Islet precursor cell (in vitro differentiated cells): ENCODE results near the gene BBOX1.
"Not testable (repeated sequence)": the region's sequence is repeated elsewhere in the genome, so short reads cannot be mapped to it uniquely, and the experiment has no call there.

Experiments used
- DNase-seq: peaks from one replicate; pipeline ENCODE4 v3.0.0-alpha.2; 2018

The BBOX1 gene

DNA sequence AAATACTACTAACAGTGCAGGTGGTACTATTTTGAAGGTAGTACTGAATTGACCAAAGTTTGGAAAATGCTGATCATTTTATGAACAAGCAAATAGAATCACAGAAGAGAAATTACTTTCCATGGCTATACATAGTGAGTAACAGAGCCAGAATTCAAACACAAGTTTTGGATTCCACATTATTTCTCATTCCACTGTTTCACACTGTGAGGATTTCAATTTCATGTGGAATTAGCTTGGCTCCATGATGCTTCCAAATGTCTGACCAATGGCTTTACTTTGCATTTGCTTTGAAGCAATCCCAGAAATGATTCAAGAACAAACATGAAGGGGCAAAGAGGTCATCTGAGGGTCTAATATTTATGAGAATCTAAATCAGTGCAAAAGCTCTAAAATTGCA is 98.1 kb downstream of the BBOX1 start:
- DNase-seq = no peak

GRCh38 chr11:27139742-27140367 is 99.2 kb downstream of the BBOX1 start:
- no peak for DNase-seq

DNA sequence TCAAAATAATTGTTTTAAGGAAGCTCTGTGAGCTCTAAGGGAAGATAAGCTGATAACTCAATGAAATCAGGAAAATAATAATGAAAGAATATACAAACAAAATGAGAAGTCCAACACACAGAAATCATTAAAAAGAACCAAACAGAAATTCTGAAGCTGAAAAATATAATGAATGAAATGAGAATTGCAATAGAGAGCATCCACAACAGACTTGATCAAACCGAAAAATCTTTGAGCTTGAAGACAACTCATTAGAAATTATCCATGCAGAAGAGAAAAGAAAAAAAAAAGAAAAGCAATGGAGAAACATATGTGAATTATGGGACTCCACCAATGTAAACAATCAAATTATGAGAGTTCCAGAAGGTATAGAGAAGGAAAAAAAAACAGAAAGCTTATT is 101.0 kb downstream of the BBOX1 start:
- DNase-seq = no peak

DNA sequence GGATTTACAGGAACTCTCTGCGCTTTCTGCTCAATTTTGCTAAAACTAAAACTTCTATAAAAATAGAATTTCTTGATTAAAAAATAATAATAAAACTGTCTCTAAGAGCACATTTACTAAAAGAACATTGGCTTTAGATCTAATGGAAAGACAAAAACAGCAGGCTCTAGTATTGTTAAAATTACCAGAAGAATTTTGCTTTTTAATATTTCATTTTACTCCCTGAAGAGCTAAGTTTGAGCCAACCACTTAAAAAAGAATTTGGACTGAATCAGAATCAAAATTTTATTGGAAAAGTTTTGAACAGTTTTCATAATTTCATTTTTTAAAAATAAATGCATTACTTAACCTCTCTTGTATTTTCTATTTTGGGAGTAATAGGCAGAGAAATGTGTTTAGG is 107.3 kb downstream of the BBOX1 start:
- DNase-seq = no peak

- no peak for DNase-seq
Observed at GRCh38 chr11:27148506-27148905, 107.9 kb downstream of the BBOX1 start.

GRCh38 chr11:27150098-27150497 is 109.5 kb downstream of the BBOX1 start:
- DNase-seq = no peak

DNA sequence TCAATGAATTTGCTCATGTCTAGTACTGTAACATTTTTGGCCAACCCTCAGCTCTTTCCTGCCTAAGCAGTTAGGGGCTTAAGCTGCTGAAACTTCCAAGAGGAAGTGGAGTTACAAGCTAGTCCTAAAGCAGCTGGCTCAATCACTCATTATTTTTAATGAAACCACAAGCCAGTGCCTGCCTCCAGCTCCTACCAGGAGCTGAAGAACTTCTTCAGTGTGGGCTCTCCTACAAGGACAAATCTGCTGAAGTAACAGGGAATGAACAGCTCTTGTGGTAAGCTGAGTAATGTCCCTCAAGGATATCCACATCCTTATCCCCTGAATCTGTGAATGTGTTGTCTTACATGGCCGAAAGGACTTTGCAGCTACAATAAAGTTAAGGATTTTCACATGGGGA is 112.5 kb downstream of the BBOX1 start:
- DNase-seq = no peak

- peak; percentile 59 for DNase-seq
Observed at GRCh38 chr11:27158456-27159334, 118.1 kb downstream of the BBOX1 start.

DNA sequence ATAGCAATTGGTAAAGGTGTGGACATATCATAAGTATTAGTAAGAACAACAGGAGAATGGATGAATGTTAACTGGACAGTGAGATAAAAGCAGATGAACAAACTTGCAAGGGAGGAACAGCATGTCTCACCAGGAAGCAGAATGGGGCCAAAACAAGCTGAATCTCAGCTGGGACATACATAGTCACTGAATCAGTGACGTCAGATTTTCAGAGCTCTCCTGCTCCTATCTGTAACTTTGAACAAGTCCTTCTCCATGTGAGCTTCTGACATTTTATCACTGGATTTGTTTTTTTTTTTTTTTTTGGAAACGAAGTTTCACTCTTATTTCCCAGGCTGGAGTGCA is 118.7 kb downstream of the BBOX1 start:
- no peak for DNase-seq

DNA sequence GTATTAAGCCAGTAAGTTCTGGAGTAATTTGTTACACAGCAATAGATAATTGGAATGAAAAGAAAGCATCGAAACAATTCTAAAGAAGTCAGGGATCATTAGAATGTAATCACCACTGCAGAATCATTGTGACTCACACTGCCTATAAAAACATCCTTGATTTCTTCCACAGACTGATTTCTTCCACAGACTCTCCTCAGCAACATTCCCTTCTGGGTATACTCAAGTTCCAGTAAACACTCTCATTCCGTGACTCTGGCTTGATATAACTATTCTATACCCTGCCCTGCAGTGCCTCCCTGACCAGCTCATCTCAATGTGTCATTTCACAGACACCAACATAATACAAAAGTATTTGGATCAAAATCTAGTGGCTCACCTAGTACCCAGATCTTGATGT is 120.5 kb downstream of the BBOX1 start:
- no peak for DNase-seq

DNA sequence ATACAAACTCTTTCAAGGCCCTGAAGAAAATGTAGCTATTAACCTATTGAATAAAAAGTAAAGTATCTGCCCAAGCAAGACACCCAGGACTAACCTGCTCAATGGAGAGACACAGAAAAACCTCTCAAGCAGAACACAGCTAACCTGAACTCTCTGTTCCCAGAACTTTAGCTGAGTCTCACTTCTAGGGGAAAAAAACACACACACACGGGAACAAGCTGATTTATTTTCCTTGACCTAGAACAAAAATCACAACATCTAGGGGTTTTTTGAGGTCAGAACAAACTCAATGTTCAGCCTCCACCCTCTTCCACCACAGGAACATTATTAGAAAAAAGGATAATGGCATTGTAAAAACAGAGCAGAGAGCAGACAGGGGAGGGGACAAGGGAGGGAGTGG is 121.6 kb downstream of the BBOX1 start:
- no peak for DNase-seq

DNA sequence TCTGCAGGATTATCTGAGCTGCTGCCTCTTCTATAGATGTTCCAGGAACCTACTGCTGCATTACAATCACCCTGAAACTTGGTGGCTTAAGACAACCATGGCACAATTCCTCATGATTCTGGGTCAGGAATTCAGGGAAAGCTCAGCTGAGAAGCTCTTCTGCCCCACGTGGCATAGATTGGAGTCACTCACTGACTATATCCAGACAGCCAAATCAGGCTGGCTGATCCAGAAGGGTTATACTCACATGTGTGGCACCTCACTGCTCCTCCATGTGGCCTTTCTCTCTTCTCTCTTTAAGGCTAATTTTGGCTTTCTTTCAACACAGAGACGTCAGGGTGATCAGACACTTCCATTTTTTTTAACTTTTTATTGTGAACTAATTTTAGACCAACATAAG is 125.5 kb downstream of the BBOX1 start:
- no peak for DNase-seq

DNA sequence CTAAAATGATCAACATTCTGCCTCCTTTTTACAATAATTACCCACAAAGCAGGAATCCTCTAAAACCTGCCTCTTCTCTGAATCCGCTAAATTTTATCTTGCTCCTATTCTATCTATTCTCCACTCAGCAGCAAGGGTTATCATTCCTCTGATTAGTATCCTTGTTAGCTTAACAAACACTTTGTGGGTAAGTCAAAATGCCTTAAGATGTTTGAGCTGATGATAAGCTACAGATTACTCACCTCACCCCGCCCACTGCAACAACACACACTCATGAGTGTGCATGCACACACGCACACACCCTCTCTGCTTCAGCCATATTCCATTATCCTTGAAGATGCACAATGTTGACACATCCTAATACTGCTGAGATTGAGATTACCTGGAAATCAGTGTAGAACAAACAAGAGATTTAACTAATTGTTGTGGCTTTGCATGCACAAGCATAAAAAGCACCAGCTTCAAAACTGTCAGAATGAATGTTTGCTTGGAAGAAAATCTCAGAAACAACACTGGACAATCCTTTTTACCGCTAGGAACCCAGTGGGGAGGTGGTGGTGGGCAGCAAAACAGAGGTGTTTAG is 130.9 kb downstream of the BBOX1 start:
- no peak for DNase-seq

- DNase-seq = no peak
Observed at GRCh38 chr11:27173545-27173944, 132.9 kb downstream of the BBOX1 start.

DNA sequence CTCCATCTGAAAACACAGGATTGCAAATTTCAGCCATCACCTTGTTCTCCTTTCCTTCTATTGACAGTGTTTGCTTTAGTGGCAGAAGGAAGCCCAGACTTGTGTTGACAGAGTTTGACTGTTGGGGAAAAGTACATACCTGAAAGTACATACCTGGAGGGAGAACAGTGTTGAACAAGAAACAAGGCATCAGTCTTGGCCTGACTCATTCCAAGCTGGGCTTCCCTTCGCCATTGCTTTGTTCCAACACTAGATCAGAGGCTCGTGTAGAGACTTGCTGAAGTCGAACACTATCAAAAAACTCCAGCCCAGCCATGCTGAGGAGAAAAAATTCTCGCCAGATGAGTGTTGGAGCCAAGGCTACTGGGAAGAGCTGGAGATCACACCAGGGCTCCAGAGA is 133.4 kb downstream of the BBOX1 start:
- no peak for DNase-seq

DNA sequence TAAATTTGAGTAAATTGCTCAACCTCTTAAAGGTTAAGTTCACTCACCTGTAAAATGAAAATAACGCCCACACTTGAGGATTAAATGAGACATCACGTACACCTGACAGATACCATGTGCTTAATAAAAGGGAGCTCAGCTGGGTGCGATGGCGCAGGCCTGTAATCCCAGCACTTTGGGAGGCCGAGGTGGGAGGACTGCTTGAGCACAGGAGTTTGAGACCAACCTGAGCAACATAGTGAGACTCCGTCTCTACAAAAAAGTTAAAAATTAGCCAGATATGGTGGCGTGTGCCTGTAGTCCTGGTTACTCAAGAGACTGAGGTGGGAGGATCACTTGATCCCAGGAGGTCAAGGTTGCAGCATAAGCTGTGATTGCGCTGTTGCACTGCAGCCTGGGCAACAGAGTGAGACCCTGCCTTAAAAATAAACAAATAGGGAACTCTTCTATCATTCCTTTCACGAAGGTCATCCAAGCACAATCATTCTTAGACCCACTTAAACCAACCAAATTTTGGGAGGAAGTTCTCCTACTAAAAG is 134.1 kb downstream of the BBOX1 start:
- no peak for DNase-seq

- DNase-seq = not testable (repeated sequence)
Observed at GRCh38 chr11:27175562-27175961, 134.9 kb downstream of the BBOX1 start.
